Tibial nerve (tissue), 4 donors: ENCODE results near the gene CGAS.

Source experiments
- CTCF ChIP-seq, 5 experiments: fragments of 200-600 bp in 3 of 5; fragments of 450-650 bp in 2 of 5; sonication (generic) in 3 of 5; IDR thresholded peaks; one replicate each; pipeline ENCODE4 v1.5.1; 2016 to 2019; ENCODE audit warnings: antibody characterized with exemption in 5 of 5, mild to moderate bottlenecking in 3 of 5, moderate library complexity in 2 of 5
- EP300 ChIP-seq, 2 donors: sonication (generic); formaldehyde crosslinking; IDR thresholded peaks; one replicate each; pipeline ENCODE4 v1.6.1; 2017; ENCODE audit warnings: antibody characterized with exemption in 2 of 2, mild to moderate bottlenecking in 1 of 2
- POLR2A ChIP-seq, 2 donors: fragments of 450-650 bp; IDR thresholded peaks; one replicate each; pipeline ENCODE4 v1.6.1; 2017; ENCODE audit warnings: antibody characterized with exemption in 2 of 2, mild to moderate bottlenecking in 2 of 2, moderate library complexity in 2 of 2

- TF ChIP-seq CTCF (IDR thresholded peaks at IDR 0.05) = no peak
- no peak for TF ChIP-seq POLR2A (IDR thresholded peaks at IDR 0.05)
- no peak for TF ChIP-seq EP300 (IDR thresholded peaks at IDR 0.05)
These were observed 69.5 kb downstream of the CGAS start for GRCh38 chr6:73382462-73383113.
